GM12878 (cell line): Measurements from ENCODE around the gene OS9. TPM values are rescaled to one million over a fixed set of nuclear protein-coding genes. Genes with fewer than 3 reads are reported as not detected.

Experiments used
- ATAC-seq: fragments of 200-7000 bp; cut with Tn5 transposase; 3 replicates; pipeline ENCODE4 v1.9.1; 2020; ENCODE audit warnings: mild to moderate bottlenecking, moderate library complexity
- BruUV-seq: library from RNA; stranded (reverse); fragments of 400-500 nt; replicated peaks from 2 replicates; lab custom pipeline; 2021; lab: Mats Ljungman, UMichigan
- CTCF ChIA-PET: fragments of 300-600 bp; sonication (Branson Sonifier 250); formaldehyde crosslinking; extraction: SDS; loops from one replicate; lab custom pipeline; 2021; ENCODE audit warnings: inconsistent platforms; lab: Yijun Ruan, JAX
- POLR2A ChIA-PET: fragments of 350-600 bp; formaldehyde crosslinking; extraction: SDS; loops from one replicate; lab custom pipeline; 2021; ENCODE audit warnings: inconsistent platforms; lab: Charles Lee
- RAD21 ChIA-PET: fragments of 300-600 bp; sonication (Branson Sonifier 250); formaldehyde crosslinking; loops from one replicate; lab custom pipeline; 2023; ENCODE audit warnings: antibody characterized with exemption; ENCODE audit not compliant: unreplicated experiment; lab: Charles Lee
- SMC1A ChIA-PET: fragments of 300-600 bp; sonication (Branson Sonifier 250); formaldehyde crosslinking; loops from one replicate; lab custom pipeline; 2023; ENCODE audit not compliant: unreplicated experiment, uncharacterized antibody; lab: Charles Lee
- DNase-seq: peaks from one replicate; pipeline ENCODE4 v3.0.0-alpha.2; 2011; ENCODE audit warnings: low read depth, low spot score
- FAIRE-seq: peaks from 3 replicates; lab custom pipeline; 2011; peaks lifted over from hg19 to GRCh38; lab: Jason Lieb, UNC
- H2AFZ ChIP-seq: 2 replicates; pipeline ENCODE4 v1.6.0; 2011; ENCODE audit warnings: low read depth, low read length, control low read depth; ENCODE audit not compliant: control insufficient read depth
- H3K27ac ChIP-seq: 2 replicates; pipeline ENCODE4 v1.5.1; 2011; ENCODE audit warnings: control low read depth; ENCODE audit not compliant: control insufficient read depth, insufficient read depth
- H3K27me3 ChIP-seq, 2 experiments: replicated peaks in 1 of 2; 2 replicates each; pipeline versions ENCODE4 v1.6.0 to v1.6.1; 2011; ENCODE audit warnings: low read length in 1 of 2; ENCODE audit not compliant: control insufficient read depth in 2 of 2, insufficient read depth in 2 of 2
- H3K36me3 ChIP-seq, 2 experiments: 2 replicates each; pipeline ENCODE4 v1.5.1; 2011; ENCODE audit warnings: low read length in 1 of 2; ENCODE audit not compliant: control insufficient read depth in 2 of 2, insufficient read depth in 2 of 2
- H3K4me1 ChIP-seq: 2 replicates; pipeline ENCODE4 v1.6.1; 2011; ENCODE audit warnings: mild to moderate bottlenecking, low read length, moderate library complexity, mixed read lengths; ENCODE audit not compliant: control insufficient read depth, insufficient read depth
- H3K4me2 ChIP-seq: 2 replicates; pipeline ENCODE4 v1.6.0; 2011; ENCODE audit warnings: control low read depth; ENCODE audit not compliant: control insufficient read depth, insufficient read depth
- H3K4me3 ChIP-seq: fragments of 200-600 bp; sonication (generic); 2 replicates; pipeline ENCODE4 v1.5.1; 2016
- H3K79me2 ChIP-seq: 2 replicates; pipeline ENCODE4 v1.6.0; 2011; ENCODE audit warnings: low read length; ENCODE audit not compliant: control insufficient read depth, insufficient read depth
- H3K9ac ChIP-seq: 2 replicates; pipeline ENCODE4 v1.8.0; 2011; ENCODE audit warnings: low read length, control low read depth, mixed read lengths; ENCODE audit not compliant: control insufficient read depth, insufficient read depth
- H3K9me3 ChIP-seq: replicated peaks from 3 replicates; pipeline ENCODE4 v1.5.1; 2011; ENCODE audit warnings: mild to moderate bottlenecking, low read length; ENCODE audit not compliant: control insufficient read depth, insufficient read depth
- H4K20me1 ChIP-seq: 2 replicates; pipeline ENCODE4 v1.6.0; 2011; ENCODE audit not compliant: control insufficient read depth, insufficient read depth
- ASH2L ChIP-seq: fragments of 300-600, 200-600 bp; sonication (generic); IDR thresholded peaks from 2 replicates; pipeline ENCODE4 v1.6.1; 2017; ENCODE audit warnings: low read depth, mild to moderate bottlenecking, borderline replicate concordance
- ATF7 ChIP-seq: fragments of 450-650 bp; IDR thresholded peaks from 2 replicates; pipeline ENCODE4 v1.6.1; 2016; ENCODE audit warnings: low read depth, mild to moderate bottlenecking
- CHD1 ChIP-seq: IDR thresholded peaks from 2 replicates; pipeline ENCODE4 v1.6.1; 2012; ENCODE audit warnings: low read depth, low read length, improper control_type of control experiment
- EED ChIP-seq: sonication (generic); IDR thresholded peaks from 2 replicates; pipeline ENCODE4 v1.6.1; 2016; ENCODE audit warnings: antibody characterized with exemption, low read depth
- FOXK2 ChIP-seq: fragments of 450-650 bp; IDR thresholded peaks from 2 replicates; pipeline ENCODE4 v1.6.1; 2017; ENCODE audit warnings: mild to moderate bottlenecking, moderate library complexity
- HDGF ChIP-seq: fragments of 450-650 bp; IDR thresholded peaks from 2 replicates; pipeline ENCODE4 v1.6.1; 2016; ENCODE audit warnings: antibody characterized with exemption
- MTA2 ChIP-seq: fragments of 450-650 bp; IDR thresholded peaks from 2 replicates; pipeline ENCODE4 v1.6.1; 2016; ENCODE audit warnings: low read depth, mild to moderate bottlenecking, moderate library complexity
- MYC ChIP-seq: IDR thresholded peaks from 2 replicates; pipeline ENCODE4 v1.6.1; 2011; ENCODE audit warnings: mild to moderate bottlenecking, low read length, moderate library complexity, inconsistent platforms; ENCODE audit not compliant: insufficient read depth, insufficient replicate concordance, insufficient read length, severe bottlenecking
- NFXL1 ChIP-seq: fragments of 450-650 bp; IDR thresholded peaks from 2 replicates; pipeline ENCODE4 v1.6.1; 2017; ENCODE audit warnings: antibody characterized with exemption, mild to moderate bottlenecking, borderline replicate concordance
- POLR2A ChIP-seq: IDR thresholded peaks from 2 replicates; pipeline ENCODE4 v1.6.1; 2011; ENCODE audit warnings: low read depth, mild to moderate bottlenecking, low read length
- RB1 ChIP-seq: fragments of 450-650 bp; formaldehyde crosslinking; IDR thresholded peaks from 2 replicates; pipeline ENCODE4 v1.6.1; 2017; ENCODE audit warnings: mild to moderate bottlenecking, borderline replicate concordance
- RBBP5 ChIP-seq: fragments of 200-600 bp; sonication (generic); conservative IDR thresholded peaks from 2 replicates; pipeline ENCODE4 v1.6.1; 2016
- RELB ChIP-seq: fragments of 450-650 bp; IDR thresholded peaks from 2 replicates; pipeline ENCODE4 v1.6.1; 2017; ENCODE audit warnings: low read depth, mild to moderate bottlenecking, moderate library complexity
- RUNX3 ChIP-seq: IDR thresholded peaks from 2 replicates; pipeline ENCODE4 v1.6.1; 2012; ENCODE audit warnings: low read length, inconsistent platforms
- ZBED1 ChIP-seq: IDR thresholded peaks from 2 replicates; pipeline ENCODE4 v1.6.1; 2016; ENCODE audit warnings: borderline replicate concordance
- ZNF207 ChIP-seq: fragments of 450-650 bp; IDR thresholded peaks from 2 replicates; pipeline ENCODE4 v1.6.1; 2014; ENCODE audit warnings: antibody characterized with exemption, mild to moderate bottlenecking, borderline replicate concordance
- WGBS: methylation state at CpG from one replicate; pipeline ENCODE4 v1.1.6; 2016; ENCODE audit warnings: low lambda C conversion rate; ENCODE audit not compliant: insufficient replicate concordance, insufficient coverage; ENCODE audit errors: missing lambda C conversion rate; 5-methylcytosine and 5-hydroxymethylcytosine counted together
- in situ Hi-C: fragments of 300-500 bp; cut with MboI; formaldehyde crosslinking; loops from 9 replicates; pipeline ENCODE4 v1.14.3; 2018; ENCODE audit warnings: mixed read lengths
- intact Hi-C: fragments of 100-400 bp; cut with micrococcal nuclease; formaldehyde crosslinking; loops from one replicate; pipeline ENCODE4 v1.14.2; 2022; ENCODE audit not compliant: unreplicated experiment
- polyA plus RNA-seq, 11 experiments: library from polyadenylated mRNA; depleted of rRNA in 4 of 11; unstranded in 6 of 11; stranded (reverse) in 5 of 11; fragments of >200 nt; fragmentation: Nextera tagmentation in 4 of 11; fragmentation: Illumina TruSeq in 1 of 11; extraction: Ambion mirVana in 4 of 11; extraction: Trizol in 1 of 11; gene quantifications; 1 replicate in 1 of 11; 2 replicates in 10 of 11; pipeline versions ENCODE4 v1.2.1 to v1.2.3, GENCODE V29; 2011 to 2016; ENCODE audit warnings: inconsistent platforms in 2 of 11, missing spikeins in 2 of 11, low read depth in 1 of 11
- total RNA-seq, 4 experiments: library from RNA; depleted of rRNA in 3 of 4; stranded (reverse); fragments of >200 nt in 3 of 4; fragmentation: Illumina TruSeq in 1 of 4; extraction: Trizol in 1 of 4; gene quantifications; 2 replicates each; pipeline versions ENCODE4 v1.2.1 to v1.2.3, GENCODE V29; 2013 to 2021
- TF ChIP-seq, protein P1 (sequence below): IDR thresholded peaks from 2 replicates; pipeline ENCODE4 v1.6.1; 2011; ENCODE audit warnings: borderline replicate concordance, low read depth, mild to moderate bottlenecking, moderate library complexity, low read length; ENCODE audit not compliant: insufficient read depth, poor library complexity, severe bottlenecking
- TF ChIP-seq, protein P2 (sequence below): fragments of 450-650 bp; IDR thresholded peaks from 2 replicates; pipeline ENCODE4 v1.6.1; 2017; ENCODE audit warnings: mild to moderate bottlenecking

OS9 gene
- total and polyA plus RNA-seq, 10 of the 15 experiments (the other 5 are each of a cell fraction or from before 2014, with no cell fraction given): 5.2 to 106 (median 79.1) TPM

DNA sequence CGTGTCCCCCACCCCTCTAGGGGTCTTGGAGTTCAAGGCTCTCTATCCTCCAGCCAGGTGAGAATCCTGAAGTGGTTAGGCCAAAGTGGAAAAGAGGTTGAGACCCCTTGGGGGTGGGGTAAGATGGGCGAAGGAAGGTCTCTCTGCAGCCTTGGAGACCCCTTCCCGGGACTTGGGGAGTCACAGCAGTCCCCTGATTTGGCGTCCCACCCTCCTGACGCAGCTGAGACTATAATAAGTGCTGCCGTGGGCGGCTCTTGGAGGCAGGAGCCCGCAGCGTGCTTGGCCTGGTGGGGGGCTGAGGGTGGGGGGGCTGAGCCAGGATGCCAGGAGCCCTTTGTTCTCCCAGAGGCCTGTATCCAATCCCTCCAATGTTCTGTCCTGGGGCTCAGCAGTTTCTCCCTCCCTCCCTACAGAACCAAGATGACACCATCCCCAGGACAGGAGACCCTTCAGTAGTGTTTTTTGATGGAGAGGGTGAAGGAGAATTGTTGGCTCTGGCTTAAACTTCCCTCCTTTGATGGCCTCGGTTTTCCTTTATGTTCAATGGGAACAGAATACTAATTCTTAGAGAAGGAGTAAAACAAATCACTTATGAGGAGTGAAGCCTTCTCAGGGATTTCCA lies 46.1 kb downstream of the OS9 start:
- no peak overlapping the region for H3K4me3 ChIP-seq
- peak overlapping the region; percentile 64 for H3K4me2 ChIP-seq
- SMC1A ChIA-PET: interaction anchor here (0.5 to 1.5 kb wide), 2 partner anchors 157 to 158 kb away, joined by 4 read pairs; no protein-coding TSS in a partner anchor
- intact Hi-C loops: loop anchor here (2.0 kb wide), 1 partner anchor 45 kb away; the partner anchor contains the start of gene OS9
- BruUV-seq: no TSS peak
- peaks cover 18% of the 10 kb centered on the region for H3K4me1 ChIP-seq
- peaks cover 20% of the 10 kb centered on the region for H3K79me2 ChIP-seq
- POLR2A ChIA-PET: interaction anchor here (0.9 kb wide), 1 partner anchor 12 kb away, joined by 4 read pairs; the partner anchor contains the start of gene CDK4
- FAIRE-seq (no peak), ATAC-seq (no peak), DNase-seq (no peak)
- no peaks in the 10 kb centered on the region for H3K9me3 ChIP-seq
- H3K27ac ChIP-seq: no peak overlapping the region
- no peaks in the 10 kb centered on the region for H4K20me1 ChIP-seq
- CTCF ChIA-PET: interaction anchor here (1.1 to 3.8 kb wide), 4 partner anchors 20 to 156 kb away, joined by 3 to 22 read pairs (median 6); partner anchors contain the start of gene OS9
- no peaks in the 10 kb centered on the region for H3K27me3 ChIP-seq
- no peak overlapping the region for H3K9ac ChIP-seq
- TF ChIP-seq POLR2A (no peak), RELB (no peak), ZBED1 (no peak), ASH2L (no peak), CHD1 (no peak), RB1 (no peak), EED (no peak), MYC (no peak), FOXK2 (no peak), RUNX3 (no peak), HDGF (no peak), RBBP5 (no peak), MTA2 (no peak), NFXL1 (no peak), ATF7 (no peak), ZNF207 (no peak)
- TF ChIP-seq, protein P1, sequence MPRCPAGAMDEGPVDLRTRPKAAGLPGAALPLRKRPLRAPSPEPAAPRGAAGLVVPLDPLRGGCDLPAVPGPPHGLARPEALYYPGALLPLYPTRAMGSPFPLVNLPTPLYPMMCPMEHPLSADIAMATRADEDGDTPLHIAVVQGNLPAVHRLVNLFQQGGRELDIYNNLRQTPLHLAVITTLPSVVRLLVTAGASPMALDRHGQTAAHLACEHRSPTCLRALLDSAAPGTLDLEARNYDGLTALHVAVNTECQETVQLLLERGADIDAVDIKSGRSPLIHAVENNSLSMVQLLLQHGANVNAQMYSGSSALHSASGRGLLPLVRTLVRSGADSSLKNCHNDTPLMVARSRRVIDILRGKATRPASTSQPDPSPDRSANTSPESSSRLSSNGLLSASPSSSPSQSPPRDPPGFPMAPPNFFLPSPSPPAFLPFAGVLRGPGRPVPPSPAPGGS: no peak
- TF ChIP-seq, protein P2, sequence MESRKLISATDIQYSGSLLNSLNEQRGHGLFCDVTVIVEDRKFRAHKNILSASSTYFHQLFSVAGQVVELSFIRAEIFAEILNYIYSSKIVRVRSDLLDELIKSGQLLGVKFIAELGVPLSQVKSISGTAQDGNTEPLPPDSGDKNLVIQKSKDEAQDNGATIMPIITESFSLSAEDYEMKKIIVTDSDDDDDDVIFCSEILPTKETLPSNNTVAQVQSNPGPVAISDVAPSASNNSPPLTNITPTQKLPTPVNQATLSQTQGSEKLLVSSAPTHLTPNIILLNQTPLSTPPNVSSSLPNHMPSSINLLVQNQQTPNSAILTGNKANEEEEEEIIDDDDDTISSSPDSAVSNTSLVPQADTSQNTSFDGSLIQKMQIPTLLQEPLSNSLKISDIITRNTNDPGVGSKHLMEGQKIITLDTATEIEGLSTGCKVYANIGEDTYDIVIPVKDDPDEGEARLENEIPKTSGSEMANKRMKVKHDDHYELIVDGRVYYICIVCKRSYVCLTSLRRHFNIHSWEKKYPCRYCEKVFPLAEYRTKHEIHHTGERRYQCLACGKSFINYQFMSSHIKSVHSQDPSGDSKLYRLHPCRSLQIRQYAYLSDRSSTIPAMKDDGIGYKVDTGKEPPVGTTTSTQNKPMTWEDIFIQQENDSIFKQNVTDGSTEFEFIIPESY: no peak
- H3K36me3 ChIP-seq: no peaks in the 10 kb centered on the region
- RAD21 ChIA-PET: interaction anchor here (2.4 kb wide), 1 partner anchor 16 kb away, joined by 13 read pairs; no protein-coding TSS in a partner anchor
- WGBS: 66% methylated on average over 9 of the region's 10 CpGs
- in situ Hi-C loops: no loop called here
- no peak overlapping the region for H2AFZ ChIP-seq
